ENCODE measurements around the gene NFASC.

The NFASC gene

DNA sequence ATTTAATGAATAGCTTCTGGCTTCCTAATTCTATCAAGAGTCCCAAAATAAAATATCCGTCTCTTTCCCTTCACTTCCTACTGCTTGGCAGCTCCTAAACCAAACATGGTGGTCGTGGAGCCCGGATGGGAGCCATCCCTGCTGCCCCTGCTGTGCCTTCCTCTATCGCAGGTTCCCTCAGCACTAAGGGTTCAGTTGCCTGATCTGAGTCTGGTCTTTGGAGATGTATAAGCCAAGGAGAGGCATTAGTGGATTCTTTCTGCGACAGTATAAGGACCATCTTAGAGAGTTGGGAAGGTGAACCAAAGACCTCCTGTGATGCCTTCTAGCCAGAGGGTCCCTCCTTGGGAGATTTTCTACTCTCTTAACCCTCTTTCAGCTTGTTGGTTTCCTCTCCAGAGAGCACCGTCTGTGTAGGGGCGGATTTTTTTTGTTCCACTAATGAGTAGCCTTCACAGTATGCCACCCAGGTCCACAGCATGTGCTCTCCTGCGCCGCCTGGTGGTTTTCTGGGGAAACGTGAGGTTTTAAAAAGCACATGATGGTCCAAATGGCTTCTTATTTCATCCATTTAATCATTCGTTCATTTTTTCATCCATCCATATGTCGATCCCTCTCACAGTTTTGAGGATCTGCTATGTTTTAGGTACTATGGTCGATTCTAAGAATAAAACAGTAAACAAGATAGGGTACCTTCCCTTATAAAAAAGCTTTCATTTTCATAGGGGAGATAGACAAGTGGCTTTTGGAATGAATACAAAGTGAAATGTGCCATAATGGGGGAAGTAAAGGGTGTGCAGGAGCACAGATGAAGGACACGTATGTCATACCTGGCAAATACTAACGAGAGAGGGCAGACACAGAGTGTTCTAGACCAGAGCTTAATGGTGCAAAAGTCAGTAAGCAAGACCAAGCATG is 71.0 kb downstream of the NFASC start:
- TF ChIP-seq, protein P1, sequence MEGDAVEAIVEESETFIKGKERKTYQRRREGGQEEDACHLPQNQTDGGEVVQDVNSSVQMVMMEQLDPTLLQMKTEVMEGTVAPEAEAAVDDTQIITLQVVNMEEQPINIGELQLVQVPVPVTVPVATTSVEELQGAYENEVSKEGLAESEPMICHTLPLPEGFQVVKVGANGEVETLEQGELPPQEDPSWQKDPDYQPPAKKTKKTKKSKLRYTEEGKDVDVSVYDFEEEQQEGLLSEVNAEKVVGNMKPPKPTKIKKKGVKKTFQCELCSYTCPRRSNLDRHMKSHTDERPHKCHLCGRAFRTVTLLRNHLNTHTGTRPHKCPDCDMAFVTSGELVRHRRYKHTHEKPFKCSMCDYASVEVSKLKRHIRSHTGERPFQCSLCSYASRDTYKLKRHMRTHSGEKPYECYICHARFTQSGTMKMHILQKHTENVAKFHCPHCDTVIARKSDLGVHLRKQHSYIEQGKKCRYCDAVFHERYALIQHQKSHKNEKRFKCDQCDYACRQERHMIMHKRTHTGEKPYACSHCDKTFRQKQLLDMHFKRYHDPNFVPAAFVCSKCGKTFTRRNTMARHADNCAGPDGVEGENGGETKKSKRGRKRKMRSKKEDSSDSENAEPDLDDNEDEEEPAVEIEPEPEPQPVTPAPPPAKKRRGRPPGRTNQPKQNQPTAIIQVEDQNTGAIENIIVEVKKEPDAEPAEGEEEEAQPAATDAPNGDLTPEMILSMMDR (IDR thresholded peaks at IDR 0.05; ENCODE audit: extremely low read depth, missing control alignments), result peak; percentile 79
- DNase-seq (ENCODE audit: low spot score), result peak; percentile 67

GRCh38 chr1:204943495-204943894 is 72.8 kb downstream of the NFASC start:
- TF ChIP-seq, protein P1 (IDR thresholded peaks at IDR 0.05; ENCODE audit: extremely low read depth, missing control alignments), result no peak
- no peak for DNase-seq (ENCODE audit: low spot score)

DNA sequence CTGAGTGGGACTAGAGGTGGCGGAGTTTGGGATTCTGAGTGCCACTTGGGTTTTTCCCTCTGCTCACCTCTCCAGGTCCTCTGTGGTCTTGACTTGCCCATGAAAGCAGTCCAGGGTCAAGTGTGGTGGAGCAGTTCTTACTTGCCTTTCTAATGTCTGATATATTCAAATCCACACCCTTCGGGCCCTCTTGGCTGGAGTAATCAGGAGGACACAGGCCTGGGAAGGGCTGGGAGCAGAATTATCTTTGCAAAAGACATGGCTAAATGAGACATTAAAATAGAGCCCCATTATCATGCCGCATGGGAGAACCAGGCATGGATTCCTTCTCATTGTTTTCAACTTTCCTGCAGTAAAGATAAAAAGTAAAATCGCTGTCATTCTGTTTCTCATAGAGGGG is 74.0 kb downstream of the NFASC start:
- DNase-seq (ENCODE audit: low spot score), result no peak
- TF ChIP-seq, protein P1 (IDR thresholded peaks at IDR 0.05; ENCODE audit: extremely low read depth, missing control alignments), result no peak

DNA sequence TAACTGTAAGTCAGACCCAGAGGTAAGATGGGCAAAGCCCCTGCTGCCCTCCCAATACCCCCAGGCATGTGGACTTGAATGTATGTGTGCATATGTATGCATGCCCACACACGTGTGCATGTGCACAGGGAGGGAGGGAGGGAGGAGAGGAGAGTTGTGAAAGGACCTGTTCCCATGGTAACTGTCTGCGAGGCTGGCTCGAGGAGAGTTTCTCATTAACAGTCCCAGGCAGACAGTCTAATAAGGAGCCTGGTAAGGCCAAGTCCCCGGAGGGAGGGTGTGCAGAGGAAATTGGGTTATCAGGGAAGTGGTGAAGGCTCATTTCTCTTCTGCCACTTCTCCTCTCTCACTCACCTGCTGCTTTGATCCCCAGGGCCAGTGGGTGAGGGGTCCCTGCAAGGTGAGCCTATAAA is 74.9 kb downstream of the NFASC start:
- TF ChIP-seq, protein P1 (IDR thresholded peaks at IDR 0.05; ENCODE audit: extremely low read depth, missing control alignments), result no peak
- DNase-seq (ENCODE audit: low spot score), result no peak

DNA sequence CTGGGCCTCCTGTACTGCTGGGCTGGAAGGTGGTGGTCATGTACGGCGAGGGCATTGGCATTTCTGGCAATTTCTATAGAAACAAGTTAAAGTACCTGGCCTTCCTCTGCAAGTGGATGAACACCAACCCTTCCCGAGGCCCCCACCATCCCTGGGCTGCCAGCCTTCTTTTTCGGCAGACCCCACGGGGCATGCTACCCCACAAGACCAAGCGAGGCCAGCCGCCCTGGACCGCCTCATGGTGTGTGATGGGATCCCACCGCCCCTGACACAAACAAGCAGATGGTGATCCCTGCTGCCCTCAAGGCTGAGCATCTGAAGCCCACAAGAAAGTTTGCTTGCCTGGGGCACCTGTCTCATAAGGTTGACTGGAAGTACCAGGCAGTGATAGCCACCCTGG is 76.0 kb downstream of the NFASC start:
- TF ChIP-seq, protein P1 (IDR thresholded peaks at IDR 0.05; ENCODE audit: extremely low read depth, missing control alignments), result no peak
- DNase-seq (ENCODE audit: low spot score), result no peak

GRCh38 chr1:204947338-204947737 is 76.7 kb downstream of the NFASC start:
- TF ChIP-seq, protein P1 (IDR thresholded peaks at IDR 0.05; ENCODE audit: extremely low read depth, missing control alignments), result no peak
- DNase-seq (ENCODE audit: low spot score), result no peak

DNA sequence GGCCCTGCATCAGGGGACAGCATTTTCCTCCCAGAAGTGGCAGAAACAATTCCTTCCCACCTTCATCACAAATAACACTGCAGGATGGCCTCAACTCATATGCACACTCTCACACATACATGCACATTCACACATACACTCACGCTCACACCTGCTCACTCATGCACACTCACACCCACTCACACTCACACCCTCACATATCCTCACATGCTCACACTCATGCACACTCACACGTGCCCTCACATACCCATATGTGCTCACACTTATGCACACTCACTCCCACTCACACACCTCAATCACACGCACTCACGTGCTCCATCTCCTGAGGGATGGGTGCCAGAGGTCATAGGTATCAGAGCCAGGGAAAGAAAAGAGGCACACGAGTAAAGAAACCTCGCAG is 77.1 kb downstream of the NFASC start:
- TF ChIP-seq, protein P1 (IDR thresholded peaks at IDR 0.05; ENCODE audit: extremely low read depth, missing control alignments), result no peak
- no peak for DNase-seq (ENCODE audit: low spot score)

All from GM20000 (cell line).